Spleen (tissue), 11 donors: ENCODE results near the gene PSD2. TPM values are rescaled to one million over a fixed set of nuclear protein-coding genes. Genes with fewer than 3 reads are reported as not detected.

Source experiments
- DNase-seq: peaks from one replicate; pipeline ENCODE4 v3.0.0-alpha.2; 2020
- H3K27ac ChIP-seq, 8 donors: fragments of 200-600 bp; sonication (generic) in 7 of 8; 1 replicate in 4 of 8; 2 replicates in 4 of 8; pipeline versions ENCODE4 v1.5.0 to v1.8.0; 2016 to 2021; ENCODE audit warnings: inconsistent platforms in 4 of 8, mild to moderate bottlenecking in 4 of 8, moderate library complexity in 1 of 8
- H3K27me3 ChIP-seq, 7 donors: fragments of 200-600 bp; sonication (generic) in 6 of 7; replicated peaks in 1 of 7; 1 replicate in 4 of 7; 2 replicates in 3 of 7; pipeline versions ENCODE4 v1.5.0 to v1.8.0; 2016 to 2021; ENCODE audit warnings: inconsistent platforms in 3 of 7, mild to moderate bottlenecking in 1 of 7
- H3K36me3 ChIP-seq, 6 donors: fragments of 200-600 bp; sonication (generic) in 5 of 6; 1 replicate in 4 of 6; 2 replicates in 2 of 6; pipeline versions ENCODE4 v1.5.0 to v1.8.0; 2016 to 2021; ENCODE audit warnings: inconsistent platforms in 2 of 6
- H3K4me1 ChIP-seq, 6 donors: fragments of 200-600 bp; sonication (generic) in 5 of 6; 1 replicate in 3 of 6; 2 replicates in 3 of 6; pipeline versions ENCODE4 v1.5.0 to v1.8.0; 2016 to 2021; ENCODE audit warnings: inconsistent platforms in 3 of 6
- H3K4me3 ChIP-seq, 8 donors: fragments of 200-600 bp; sonication (generic) in 7 of 8; 1 replicate in 4 of 8; 2 replicates in 4 of 8; pipeline versions ENCODE4 v1.5.0 to v1.8.0; 2016 to 2021; ENCODE audit warnings: inconsistent platforms in 4 of 8, mild to moderate bottlenecking in 4 of 8, moderate library complexity in 2 of 8
- H3K9me3 ChIP-seq, 8 donors: fragments of 200-600 bp; sonication (generic) in 7 of 8; 1 replicate in 4 of 8; 2 replicates in 4 of 8; pipeline versions ENCODE4 v1.5.0 to v1.8.0; 2016 to 2021; ENCODE audit warnings: inconsistent platforms in 4 of 8
- POLR2A ChIP-seq, 3 donors: fragments of 450-650 bp; IDR thresholded peaks; one replicate each; pipeline ENCODE4 v1.5.1; 2017; ENCODE audit warnings: antibody characterized with exemption in 3 of 3, mild to moderate bottlenecking in 1 of 3
- POLR2AphosphoS5 ChIP-seq, 3 donors: sonication (generic); formaldehyde crosslinking; IDR thresholded peaks; one replicate each; pipeline ENCODE4 v1.5.1; 2017; ENCODE audit warnings: antibody characterized with exemption in 3 of 3
- WGBS, 5 donors: extraction: QIAGEN DNeasy Blood & Tissue Kit in 3 of 5; methylation state at CpG; one replicate each; pipeline versions ENCODE4 v1.1.5 to v1.1.7; 2013 to 2018; 5-methylcytosine and 5-hydroxymethylcytosine counted together
- intact Hi-C: fragments of 100-400 bp; cut with DNase I; formaldehyde crosslinking; loops from one replicate; pipeline ENCODE4 v1.15.0; 2023; ENCODE audit warnings: low total_unique reads
- polyA plus RNA-seq, 3 donors: library from polyadenylated mRNA; stranded (reverse); fragments of 200-250 nt; gene quantifications; one replicate each; pipeline ENCODE4 v1.2.1, GENCODE V29; 2013
- total RNA-seq, 7 donors: library from RNA; depleted of rRNA in 3 of 7; stranded (reverse); fragments of >200 nt in 3 of 7; fragmentation: NEBNext Ultra II Directional in 4 of 7; extraction: Animal tissue kit (Norgen Biotek cat#: 25700) in 4 of 7; gene quantifications; one replicate each; pipeline versions ENCODE4 v1.1.0 to v1.2.1, GENCODE V29; 2016 to 2021
- TF ChIP-seq, protein P1 (sequence below), 11 experiments: fragments of 200-600 bp in 7 of 11; fragments of 450-650 bp in 4 of 11; sonication (generic) in 4 of 11; IDR thresholded peaks in 8 of 11; conservative IDR thresholded peaks in 3 of 11; 1 replicate in 7 of 11; 2 replicates in 4 of 11; pipeline versions ENCODE4 v1.4.0 to v1.8.0; 2016 to 2021; ENCODE audit warnings: antibody characterized with exemption in 11 of 11, inconsistent platforms in 4 of 11, mild to moderate bottlenecking in 1 of 11
- donor health status: healthy with polysubstance abuse.
- donor health status: DM: no; HTN: no; CAD: no; lungs with moderate emphysema.
- donor health status: DM: no; HTN: no; CAD: no.
- donor health status: Bipolar disorder and iron deficiency.
- donor health status: healthy.
- donor health status: DM: no; HTN: no; CAD: no.
- donor health status: DM: yes; HTN: yes; CAD: no.

PSD2 gene
- total and polyA plus RNA-seq, 10 donors, result 0.03 to 0.42 (median 0.21) TPM; not detected in 1

DNA sequence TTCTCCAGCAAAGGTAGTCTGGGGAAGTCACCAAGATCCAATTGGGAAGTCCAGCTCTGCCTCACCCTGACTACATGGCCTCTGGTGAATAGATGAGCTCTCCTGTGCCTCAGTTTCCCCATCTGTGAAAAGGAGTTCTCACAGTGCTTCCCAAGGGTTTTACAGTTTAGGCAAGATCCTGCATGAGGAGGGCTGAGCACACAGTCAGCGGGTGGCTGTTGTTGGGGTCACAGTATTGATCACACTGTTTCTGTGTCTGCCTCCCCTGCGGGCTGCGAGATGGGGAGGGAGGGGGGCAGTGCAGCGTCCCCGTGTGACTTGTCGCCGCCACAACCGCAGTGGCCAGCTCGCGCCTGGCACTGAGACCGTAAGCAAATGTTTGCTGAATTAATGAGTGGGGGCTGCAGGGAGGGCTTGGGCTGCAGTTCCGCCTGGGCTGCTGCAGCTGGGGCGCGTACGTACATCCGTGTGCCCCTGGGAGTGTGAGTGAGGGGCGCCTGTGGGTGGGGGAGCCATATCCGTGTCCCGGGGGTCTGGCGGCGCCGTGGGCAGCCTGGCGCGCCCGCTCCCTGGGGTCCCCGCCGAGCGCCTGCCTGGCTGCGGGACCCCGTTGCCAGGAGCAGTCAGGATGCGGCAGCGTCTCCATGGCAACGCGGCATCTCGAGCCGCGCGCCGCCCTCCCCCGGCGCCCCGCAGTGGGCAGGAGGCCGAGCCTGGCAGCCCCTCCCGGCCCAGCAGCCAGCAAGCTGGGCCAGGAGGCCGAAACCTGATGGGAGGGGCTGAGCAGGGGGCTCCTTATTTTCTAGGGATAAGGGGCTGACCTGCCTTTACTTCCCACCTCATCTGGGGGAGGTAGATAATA, 31.4 kb upstream of the PSD2 start:
- TF ChIP-seq, protein P1, sequence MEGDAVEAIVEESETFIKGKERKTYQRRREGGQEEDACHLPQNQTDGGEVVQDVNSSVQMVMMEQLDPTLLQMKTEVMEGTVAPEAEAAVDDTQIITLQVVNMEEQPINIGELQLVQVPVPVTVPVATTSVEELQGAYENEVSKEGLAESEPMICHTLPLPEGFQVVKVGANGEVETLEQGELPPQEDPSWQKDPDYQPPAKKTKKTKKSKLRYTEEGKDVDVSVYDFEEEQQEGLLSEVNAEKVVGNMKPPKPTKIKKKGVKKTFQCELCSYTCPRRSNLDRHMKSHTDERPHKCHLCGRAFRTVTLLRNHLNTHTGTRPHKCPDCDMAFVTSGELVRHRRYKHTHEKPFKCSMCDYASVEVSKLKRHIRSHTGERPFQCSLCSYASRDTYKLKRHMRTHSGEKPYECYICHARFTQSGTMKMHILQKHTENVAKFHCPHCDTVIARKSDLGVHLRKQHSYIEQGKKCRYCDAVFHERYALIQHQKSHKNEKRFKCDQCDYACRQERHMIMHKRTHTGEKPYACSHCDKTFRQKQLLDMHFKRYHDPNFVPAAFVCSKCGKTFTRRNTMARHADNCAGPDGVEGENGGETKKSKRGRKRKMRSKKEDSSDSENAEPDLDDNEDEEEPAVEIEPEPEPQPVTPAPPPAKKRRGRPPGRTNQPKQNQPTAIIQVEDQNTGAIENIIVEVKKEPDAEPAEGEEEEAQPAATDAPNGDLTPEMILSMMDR (IDR thresholded peaks at IDR 0.05 in 8 of 11, conservative IDR thresholded peaks at IDR 0.05 in 3 of 11), result no peak
- TF ChIP-seq POLR2AphosphoS5 (IDR thresholded peaks at IDR 0.05), result peak in 1 of 3 donors; percentile 21
- DNase-seq, result peak; percentile 78
- Histone ChIP-seq H3K27ac (no peak overlapping the region), H3K4me1 (peaks cover 0 to 70% (median 46%) of the 10 kb centered on the region in 6 donors), H3K4me3 (peak overlapping the region in 1 of 8 donors; percentile 36), H3K27me3 (peaks cover 0 to 44% (median 11%) of the 10 kb centered on the region in 7 donors), H3K9me3 (no peaks in the 10 kb centered on the region), H3K36me3 (no peaks in the 10 kb centered on the region)
- WGBS, 5 donors, result 7 to 22% (median 17%) methylated on average over 25 to 45 of the region's 45 CpGs
- intact Hi-C loops, result loop anchor here (5.0 kb wide), 1 partner anchor 342 kb away; no protein-coding TSS in a partner anchor

DNA sequence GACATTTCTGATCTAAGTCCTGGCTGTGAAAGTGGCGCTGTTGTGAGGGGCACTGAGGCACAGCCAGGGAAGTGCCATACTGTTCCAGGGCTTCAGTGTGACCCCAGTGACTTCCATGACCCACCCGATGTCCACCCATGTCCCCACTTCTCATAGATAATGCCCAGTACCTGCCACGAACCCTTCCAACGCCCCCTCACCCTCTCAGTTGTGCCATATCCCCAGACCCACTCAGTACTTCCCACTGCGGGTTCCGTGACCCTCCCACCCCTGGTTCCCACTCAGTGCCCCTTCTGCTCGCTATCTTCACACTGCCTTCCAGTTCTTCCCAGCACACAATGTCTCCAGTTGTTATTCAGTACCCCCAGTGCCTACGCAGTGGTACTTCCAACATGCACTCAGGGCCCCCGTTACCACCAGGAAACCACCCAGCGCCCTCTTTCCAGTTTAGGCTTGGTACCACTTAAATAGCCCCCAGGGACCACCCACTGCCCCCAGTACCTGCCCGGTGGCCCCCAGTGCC, 30.7 kb upstream of the PSD2 start:
- intact Hi-C loops, result loop anchor here (1.0 to 5.0 kb wide), 2 partner anchors 132 to 343 kb away; no protein-coding TSS in a partner anchor
- no peak for DNase-seq

DNA sequence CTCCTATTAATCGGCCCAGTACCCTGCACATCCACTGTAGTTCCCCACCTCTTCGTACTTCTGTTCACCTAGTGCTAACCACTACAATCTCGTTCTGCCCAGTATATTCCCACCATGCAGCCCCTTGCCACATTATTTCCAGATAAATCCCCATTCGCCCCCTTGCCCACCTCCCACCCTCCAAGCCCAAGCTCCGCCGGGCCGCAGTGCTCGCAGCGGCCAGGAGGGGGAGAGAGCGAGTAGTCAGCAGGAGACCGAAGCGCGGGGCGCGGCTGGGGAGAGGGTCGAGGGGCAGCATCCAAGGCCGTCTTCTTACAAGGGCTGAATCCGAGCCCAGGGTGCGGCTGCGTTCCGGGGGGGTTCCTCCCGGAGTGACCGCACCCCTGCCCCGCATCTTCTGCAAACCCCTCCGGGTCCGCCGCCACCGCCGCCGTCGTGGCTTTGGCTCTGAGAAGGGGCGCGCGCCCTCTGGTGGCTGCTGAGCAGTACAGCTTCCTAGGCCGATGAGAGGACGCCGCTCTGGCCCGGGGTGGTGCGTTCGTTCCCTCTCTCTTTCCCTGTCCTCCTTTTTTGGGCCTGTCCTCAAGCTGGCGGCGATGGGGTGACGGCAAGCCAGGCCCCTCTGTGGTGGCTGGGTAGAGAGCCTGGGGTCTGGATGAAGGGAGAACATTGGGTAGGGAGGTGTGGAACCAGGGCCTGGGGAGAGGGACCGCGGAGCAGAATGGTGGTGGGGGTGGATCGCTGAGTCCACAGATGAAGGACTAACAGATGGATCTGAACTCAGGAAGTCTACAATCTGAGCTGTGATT, 30.0 kb upstream of the PSD2 start:
- intact Hi-C loops, result loop anchor here (1.0 kb wide), 1 partner anchor 132 kb away; no protein-coding TSS in a partner anchor
- Histone ChIP-seq H3K36me3 (no peaks in the 10 kb centered on the region), H3K27ac (peak overlapping the region; percentile 29 to 81 (median 62)), H3K9me3 (no peaks in the 10 kb centered on the region), H3K4me1 (peaks cover 0 to 60% (median 32%) of the 10 kb centered on the region in 6 donors), H3K4me3 (peak overlapping the region; percentile 44 to 81 (median 54)), H3K27me3 (peaks cover 0 to 29% (median 11%) of the 10 kb centered on the region in 7 donors)
- peak; percentile 96 for DNase-seq
- WGBS, 5 donors, result 8 to 12% (median 9%) methylated on average over 34 to 46 of the region's 46 CpGs
- TF ChIP-seq POLR2A (IDR thresholded peaks at IDR 0.05) (no peak), POLR2AphosphoS5 (IDR thresholded peaks at IDR 0.05) (peak; percentile 52 to 79 (median 63))
- TF ChIP-seq, protein P1 (IDR thresholded peaks at IDR 0.05 in 8 of 11, conservative IDR thresholded peaks at IDR 0.05 in 3 of 11), result peak; percentile 89 to 99 (median 96)

More for the DNA sequence above, 30.7 kb upstream of the PSD2 start:
- Histone ChIP-seq H3K36me3 (no peaks in the 10 kb centered on the region), H3K9me3 (no peaks in the 10 kb centered on the region), H3K27me3 (peaks cover 0 to 36% (median 11%) of the 10 kb centered on the region in 7 donors), H3K4me1 (peaks cover 0 to 66% (median 39%) of the 10 kb centered on the region in 6 donors), H3K27ac (no peak overlapping the region), H3K4me3 (peak overlapping the region in 2 of 8 donors; percentile 48 to 81)
- TF ChIP-seq POLR2AphosphoS5 (IDR thresholded peaks at IDR 0.05), result no peak
- TF ChIP-seq, protein P1 (IDR thresholded peaks at IDR 0.05 in 8 of 11, conservative IDR thresholded peaks at IDR 0.05 in 3 of 11), result no peak
- TF ChIP-seq POLR2A (IDR thresholded peaks at IDR 0.05), result no peak
- WGBS, 5 donors, result 44 to 53% (median 49%) methylated on average over 11 of the region's 11 CpGs
